NT2/D1 (cell line): Measurements from ENCODE around the gene PRKAR1A.

Source experiments
- SUZ12 ChIP-seq: IDR thresholded peaks from 2 replicates; pipeline ENCODE4 v1.6.1; 2011; ENCODE audit not compliant: insufficient read length, insufficient read depth; ENCODE audit errors: extremely low read depth
- ZNF274 ChIP-seq: IDR thresholded peaks from 2 replicates; pipeline ENCODE4 v1.6.1; 2011; ENCODE audit warnings: mild to moderate bottlenecking, low read depth, low read length

DNA sequence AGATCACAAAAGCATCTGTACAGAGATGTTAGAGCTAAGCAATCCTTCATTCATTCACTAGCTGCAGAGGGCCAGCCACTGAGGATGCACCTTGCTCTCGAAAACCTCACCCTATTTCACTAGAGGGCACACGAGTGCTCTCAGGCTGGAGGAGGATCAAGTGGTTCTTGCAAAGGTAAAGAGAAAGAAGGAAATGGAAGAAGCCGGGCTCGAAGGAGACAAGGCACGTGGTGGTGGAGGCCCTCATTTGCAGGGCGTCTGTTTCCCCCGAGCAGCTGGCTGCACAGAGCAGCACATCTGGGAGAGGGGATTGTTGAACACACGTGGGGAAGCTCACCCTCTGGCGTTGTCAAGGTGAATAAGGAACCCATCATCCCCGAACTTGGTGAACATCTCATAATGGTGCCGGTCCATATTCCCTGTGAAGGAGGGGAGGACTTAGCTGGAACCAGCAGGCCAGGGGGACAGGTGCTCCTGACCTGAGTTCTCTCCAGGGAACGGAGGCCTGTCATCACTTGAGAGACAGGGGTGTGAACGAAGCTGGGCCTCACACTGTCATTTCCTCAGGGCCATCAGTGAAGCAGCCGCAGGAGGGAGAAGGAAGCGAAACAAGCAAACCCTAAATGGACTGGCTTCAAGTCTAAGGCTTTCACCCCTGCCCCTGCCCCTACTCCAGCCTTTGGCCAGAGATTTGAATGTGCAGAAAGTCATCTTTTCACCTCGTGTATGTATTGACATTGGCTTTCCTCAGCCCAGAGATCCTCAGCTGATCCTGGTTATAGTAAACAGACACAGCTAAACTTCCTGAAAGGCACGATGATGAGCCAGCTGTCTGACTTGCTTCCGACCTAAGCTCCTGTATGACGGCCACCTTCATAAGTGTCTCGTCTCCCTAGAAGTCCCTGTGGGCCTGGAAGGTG, 27.6 kb downstream of the PRKAR1A start:
- TF ChIP-seq SUZ12 (no peak), ZNF274 (no peak)
